Measurements from ENCODE around the gene PCED1A.
"Not testable (repeated sequence)": the region's sequence is repeated elsewhere in the genome, so short reads cannot be mapped to it uniquely, and the experiment has no call there.

PCED1A gene

GRCh38 chr20:2865630-2866029 is 25.2 kb upstream of the PCED1A start:
- DNase-seq (ENCODE audit: low read depth) = no peak

- no peak for DNase-seq (ENCODE audit: low read depth)
These were observed 24.6 kb upstream of the PCED1A start for GRCh38 chr20:2865101-2865500.

- no peak for DNase-seq (ENCODE audit: low read depth)
These were observed 24.2 kb upstream of the PCED1A start for GRCh38 chr20:2864626-2865025.

GRCh38 chr20:2859330-2860121 is 19.1 kb upstream of the PCED1A start:
- no peak for DNase-seq (ENCODE audit: low read depth)

- DNase-seq (ENCODE audit: low read depth) = no peak
These were observed 18.1 kb upstream of the PCED1A start for GRCh38 chr20:2858591-2858990.

- DNase-seq (ENCODE audit: low read depth) = no peak
These were observed 10.6 kb upstream of the PCED1A start for GRCh38 chr20:2851086-2851485.

GRCh38 chr20:2849529-2849928 is 9.1 kb upstream of the PCED1A start:
- no peak for DNase-seq (ENCODE audit: low read depth)

GRCh38 chr20:2847802-2848201 is 7.3 kb upstream of the PCED1A start:
- DNase-seq (ENCODE audit: low read depth) = no peak

GRCh38 chr20:2846698-2847097 is 6.2 kb upstream of the PCED1A start:
- no peak for DNase-seq (ENCODE audit: low read depth)

- DNase-seq (ENCODE audit: low read depth) = no peak
These were observed 5.2 kb upstream of the PCED1A start for GRCh38 chr20:2845607-2846006.

GRCh38 chr20:2840967-2841531 is 594 bp upstream of the PCED1A start:
- no peak for DNase-seq (ENCODE audit: low read depth)

GRCh38 chr20:2839732-2840137 is 720 bp downstream of the PCED1A start:
- DNase-seq (ENCODE audit: low read depth) = no peak

- DNase-seq (ENCODE audit: low read depth) = no peak
These were observed 1.4 kb downstream of the PCED1A start for GRCh38 chr20:2838847-2839671.

- no peak for DNase-seq (ENCODE audit: low read depth)
These were observed 2.2 kb downstream of the PCED1A start for GRCh38 chr20:2838170-2838797.

GRCh38 chr20:2837221-2837960 is 3.1 kb downstream of the PCED1A start:
- DNase-seq (ENCODE audit: low read depth) = no peak

- DNase-seq (ENCODE audit: low read depth) = no peak
These were observed 4.4 kb downstream of the PCED1A start for GRCh38 chr20:2836035-2836434.

GRCh38 chr20:2835331-2835796 is 5.1 kb downstream of the PCED1A start:
- DNase-seq (ENCODE audit: low read depth) = no peak

- no peak for DNase-seq (ENCODE audit: low read depth)
These were observed 5.9 kb downstream of the PCED1A start for GRCh38 chr20:2834401-2835110.

GRCh38 chr20:2833761-2834160 is 6.7 kb downstream of the PCED1A start:
- no peak for DNase-seq (ENCODE audit: low read depth)

GRCh38 chr20:2831206-2831605 is 9.2 kb downstream of the PCED1A start:
- DNase-seq (ENCODE audit: low read depth) = not testable (repeated sequence)

- DNase-seq (ENCODE audit: low read depth) = no peak
These were observed 11.1 kb downstream of the PCED1A start for GRCh38 chr20:2829376-2829775.

Measured in stimulated activated CD8-positive, alpha-beta memory T cell treated with anti-CD3 and anti-CD28 coated beads, Interleukin-15, amount 100 ng/mL, for 24 hours (primary cell).